Adrenal gland (tissue), 12 donors: Measurements from ENCODE around the gene IL1RAPL2. TPM values are rescaled to one million over a fixed set of nuclear protein-coding genes. Genes with fewer than 3 reads are reported as not detected.

Experiments
- DNase-seq, 7 donors: peaks; one replicate each; pipeline ENCODE4 v3.0.0-alpha.2; 2019 to 2020
- H3K27ac ChIP-seq, 5 donors: fragments of 200-600 bp; sonication (generic) in 4 of 5; 1 replicate in 3 of 5; 2 replicates in 2 of 5; pipeline versions ENCODE4 v1.5.1 to v1.8.0; 2016 to 2020; ENCODE audit warnings: mild to moderate bottlenecking in 1 of 5
- H3K27me3 ChIP-seq: fragments of 200-600 bp; 2 replicates; pipeline ENCODE4 v1.8.0; 2021
- H3K36me3 ChIP-seq, 2 donors: fragments of 200-600 bp; replicated peaks in 1 of 2; 1 replicate in 1 of 2; 2 replicates in 1 of 2; pipeline versions ENCODE4 v1.5.1 to v1.8.0; 2018 to 2022
- H3K4me1 ChIP-seq, 2 donors: fragments of 200-600 bp; replicated peaks in 1 of 2; 1 replicate in 1 of 2; 2 replicates in 1 of 2; pipeline versions ENCODE4 v1.5.1 to v1.8.0; 2018 to 2021
- H3K4me3 ChIP-seq, 4 donors: fragments of 200-600 bp; sonication (generic) in 3 of 4; one replicate each; pipeline ENCODE4 v1.5.1; 2016 to 2018
- H3K9me3 ChIP-seq, 3 donors: fragments of 200-600 bp; sonication (generic) in 1 of 3; replicated peaks in 1 of 3; 1 replicate in 2 of 3; 2 replicates in 1 of 3; pipeline versions ENCODE4 v1.5.1 to v1.8.0; 2016 to 2021
- POLR2A ChIP-seq, 2 donors: fragments of 450-650 bp; IDR thresholded peaks; one replicate each; pipeline ENCODE4 v1.6.1; 2017; ENCODE audit warnings: antibody characterized with exemption in 2 of 2, mild to moderate bottlenecking in 2 of 2, moderate library complexity in 1 of 2
- WGBS, 4 donors: extraction: QIAGEN DNeasy Blood & Tissue Kit in 2 of 4; methylation state at CpG; one replicate each; pipeline versions ENCODE4 v1.1.5 to v1.1.7; 2013 to 2017; 5-methylcytosine and 5-hydroxymethylcytosine counted together
- intact Hi-C, 2 donors: fragments of 100-400 bp; cut with DNase I; formaldehyde crosslinking; loops; one replicate each; pipeline versions ENCODE4 v1.14.1 to v1.15.0; 2022 to 2023
- polyA plus RNA-seq, 3 donors: library from polyadenylated mRNA; stranded (reverse); fragments of 200-250 nt in 2 of 3; fragments of 350-450 nt in 1 of 3; fragmentation: Illumina TruSeq in 1 of 3; extraction: RNeasy Lipid Tissue Mini Kit (QIAGEN cat#74804) in 1 of 3; gene quantifications; one replicate each; pipeline ENCODE4 v1.2.3, GENCODE V29; 2013 to 2014
- total RNA-seq, 9 donors: library from RNA; depleted of rRNA in 4 of 9; stranded (reverse); fragments of >200 nt in 4 of 9; fragments of 120-200 nt in 1 of 9; fragmentation: NEBNext Ultra II Directional in 1 of 9; extraction: Animal tissue kit (Norgen Biotek cat#: 25700) in 1 of 9; gene quantifications; one replicate each; pipeline versions ENCODE4 v1.1.0 to v1.2.4, GENCODE V29; 2013 to 2023
- TF ChIP-seq, protein P1 (sequence below), 6 experiments: fragments of 450-650 bp in 4 of 6; fragments of 200-600 bp in 2 of 6; sonication (generic) in 1 of 6; IDR thresholded peaks; 1 replicate in 5 of 6; 2 replicates in 1 of 6; pipeline versions ENCODE4 v1.5.1 to v1.8.0; 2016 to 2021; ENCODE audit warnings: antibody characterized with exemption in 6 of 6, mild to moderate bottlenecking in 2 of 6, moderate library complexity in 1 of 6
- donor health status: healthy with polysubstance abuse.
- donor health status: Bipolar disorder and iron deficiency.
- donor health status: DM: yes; HTN: yes; CAD: no.
- donor health status: DM: no; HTN: no; CAD: no.
- donor health status: DM: no; HTN: no; CAD: no.
- donor health status: DM: yes; HTN: yes; CAD: no.

IL1RAPL2 gene
- total and polyA plus RNA-seq, 12 donors: 0.27 to 8.4 (median 0.64) TPM; not detected in 5

- 45 to 62% (median 57%) methylated on average over 6 of the region's 6 CpGs for WGBS, 4 donors
- Histone ChIP-seq H3K27ac (no peak overlapping the region), H3K9me3 (no peaks in the 10 kb centered on the region), H3K4me1 (no peaks in the 10 kb centered on the region), H3K27me3 (peaks cover 6% of the 10 kb centered on the region), H3K36me3 (no peaks in the 10 kb centered on the region), H3K4me3 (no peak overlapping the region)
- no peak for TF ChIP-seq POLR2A (IDR thresholded peaks at IDR 0.05)
- TF ChIP-seq, protein P1, sequence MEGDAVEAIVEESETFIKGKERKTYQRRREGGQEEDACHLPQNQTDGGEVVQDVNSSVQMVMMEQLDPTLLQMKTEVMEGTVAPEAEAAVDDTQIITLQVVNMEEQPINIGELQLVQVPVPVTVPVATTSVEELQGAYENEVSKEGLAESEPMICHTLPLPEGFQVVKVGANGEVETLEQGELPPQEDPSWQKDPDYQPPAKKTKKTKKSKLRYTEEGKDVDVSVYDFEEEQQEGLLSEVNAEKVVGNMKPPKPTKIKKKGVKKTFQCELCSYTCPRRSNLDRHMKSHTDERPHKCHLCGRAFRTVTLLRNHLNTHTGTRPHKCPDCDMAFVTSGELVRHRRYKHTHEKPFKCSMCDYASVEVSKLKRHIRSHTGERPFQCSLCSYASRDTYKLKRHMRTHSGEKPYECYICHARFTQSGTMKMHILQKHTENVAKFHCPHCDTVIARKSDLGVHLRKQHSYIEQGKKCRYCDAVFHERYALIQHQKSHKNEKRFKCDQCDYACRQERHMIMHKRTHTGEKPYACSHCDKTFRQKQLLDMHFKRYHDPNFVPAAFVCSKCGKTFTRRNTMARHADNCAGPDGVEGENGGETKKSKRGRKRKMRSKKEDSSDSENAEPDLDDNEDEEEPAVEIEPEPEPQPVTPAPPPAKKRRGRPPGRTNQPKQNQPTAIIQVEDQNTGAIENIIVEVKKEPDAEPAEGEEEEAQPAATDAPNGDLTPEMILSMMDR (IDR thresholded peaks at IDR 0.05): no peak
- intact Hi-C loops: no loop called here
- no peak for DNase-seq
These were observed 1186.4 kb downstream of the IL1RAPL2 start for GRCh38 chrX:105752338-105752956.

GRCh38 chrX:105753411-105753810 lies 1187.4 kb downstream of the IL1RAPL2 start:
- Histone ChIP-seq H3K36me3 (no peaks in the 10 kb centered on the region), H3K4me1 (no peaks in the 10 kb centered on the region), H3K4me3 (no peak overlapping the region), H3K27me3 (peaks cover 6% of the 10 kb centered on the region), H3K27ac (no peak overlapping the region), H3K9me3 (no peaks in the 10 kb centered on the region)
- DNase-seq: no peak
- 75 to 91% (median 88%) methylated on average over 1 to 4 of the region's 4 CpGs for WGBS, 4 donors
- intact Hi-C loops: no loop called here
- TF ChIP-seq POLR2A (IDR thresholded peaks at IDR 0.05): no peak
- TF ChIP-seq, protein P1 (IDR thresholded peaks at IDR 0.05): no peak

GRCh38 chrX:105754286-105754964 lies 1188.4 kb downstream of the IL1RAPL2 start:
- Histone ChIP-seq H3K4me3 (no peak overlapping the region), H3K36me3 (no peaks in the 10 kb centered on the region), H3K9me3 (no peaks in the 10 kb centered on the region), H3K27me3 (peaks cover 6% of the 10 kb centered on the region), H3K27ac (no peak overlapping the region), H3K4me1 (no peaks in the 10 kb centered on the region)
- no peak for DNase-seq
- TF ChIP-seq, protein P1 (IDR thresholded peaks at IDR 0.05): no peak
- TF ChIP-seq POLR2A (IDR thresholded peaks at IDR 0.05): no peak
- intact Hi-C loops: no loop called here
- 65 to 93% (median 79%) methylated on average over 2 of the region's 2 CpGs for WGBS, 4 donors

- no peak for DNase-seq
- H3K27me3 ChIP-seq: peaks cover 6% of the 10 kb centered on the region
- WGBS, 4 donors: 25 to 35% (median 28%) methylated on average over 1 of the region's 1 CpG
- no peak overlapping the region for H3K4me3 ChIP-seq
- no peaks in the 10 kb centered on the region for H3K36me3 ChIP-seq
- TF ChIP-seq POLR2A (IDR thresholded peaks at IDR 0.05): no peak
- TF ChIP-seq, protein P1 (IDR thresholded peaks at IDR 0.05): no peak
- no peaks in the 10 kb centered on the region for H3K9me3 ChIP-seq
- no peak overlapping the region for H3K27ac ChIP-seq
- no peaks in the 10 kb centered on the region for H3K4me1 ChIP-seq
- intact Hi-C loops: no loop called here
These were observed 1189.1 kb downstream of the IL1RAPL2 start for GRCh38 chrX:105755109-105755508.
